ENCODE data around the gene CRYBA4.
"Not testable (repeated sequence)": the region's sequence is repeated elsewhere in the genome, so short reads cannot be mapped to it uniquely, and the experiment has no call there.

The CRYBA4 gene

GRCh38 chr22:26597026-26597425 lies 24.7 kb upstream of the CRYBA4 start:
- DNase-seq (ENCODE audit: low read depth), result no peak

- no peak for DNase-seq (ENCODE audit: low read depth)
These were observed 24.3 kb upstream of the CRYBA4 start for GRCh38 chr22:26597480-26597879.

GRCh38 chr22:26599505-26599904 lies 22.3 kb upstream of the CRYBA4 start:
- DNase-seq (ENCODE audit: low read depth), result no peak

DNA sequence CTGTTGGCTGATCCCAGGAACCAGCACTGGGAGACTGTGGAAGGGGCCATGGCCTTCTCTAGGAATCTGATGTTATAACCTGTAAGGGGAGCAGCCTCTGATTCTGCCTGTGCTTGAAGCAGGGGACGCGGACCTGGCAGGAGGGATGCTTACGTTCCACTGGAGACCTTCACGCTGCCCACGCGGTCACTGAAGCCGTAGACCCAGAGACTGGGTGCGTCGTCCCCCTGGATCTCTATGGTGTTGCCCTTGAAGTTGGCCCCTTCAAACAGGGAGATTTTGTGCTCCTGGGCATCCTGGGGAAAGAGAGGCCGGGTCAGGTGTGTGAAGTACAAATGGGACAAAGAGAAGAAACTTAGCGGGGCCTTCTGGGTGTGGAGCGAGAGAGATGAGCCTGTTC lies 20.0 kb upstream of the CRYBA4 start:
- no peak for DNase-seq (ENCODE audit: low read depth)

- no peak for DNase-seq (ENCODE audit: low read depth)
These were observed 19.6 kb upstream of the CRYBA4 start for GRCh38 chr22:26602127-26602526.

- no peak for DNase-seq (ENCODE audit: low read depth)
These were observed 17.4 kb upstream of the CRYBA4 start for GRCh38 chr22:26604368-26604767.

DNA sequence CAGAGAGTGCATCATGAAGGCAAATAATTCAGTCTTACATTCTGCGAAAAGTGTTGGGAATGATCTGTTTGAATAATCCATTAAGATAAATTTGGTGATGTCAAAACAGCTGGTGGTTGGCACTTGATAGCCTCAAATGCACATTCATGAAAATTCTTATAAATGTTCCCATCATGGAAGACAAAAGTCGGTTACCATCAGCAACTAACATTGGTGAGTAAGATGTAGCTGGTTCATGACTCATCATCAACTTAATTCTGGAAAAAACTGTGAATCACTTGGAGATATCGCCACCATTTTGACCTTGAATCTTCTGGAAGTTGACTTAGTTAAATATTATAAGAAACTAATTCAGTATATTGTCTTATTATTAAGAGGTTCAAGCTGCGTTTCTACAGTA lies 15.2 kb upstream of the CRYBA4 start:
- no peak for DNase-seq (ENCODE audit: low read depth)

GRCh38 chr22:26608129-26608528 lies 13.6 kb upstream of the CRYBA4 start:
- no peak for DNase-seq (ENCODE audit: low read depth)

DNA sequence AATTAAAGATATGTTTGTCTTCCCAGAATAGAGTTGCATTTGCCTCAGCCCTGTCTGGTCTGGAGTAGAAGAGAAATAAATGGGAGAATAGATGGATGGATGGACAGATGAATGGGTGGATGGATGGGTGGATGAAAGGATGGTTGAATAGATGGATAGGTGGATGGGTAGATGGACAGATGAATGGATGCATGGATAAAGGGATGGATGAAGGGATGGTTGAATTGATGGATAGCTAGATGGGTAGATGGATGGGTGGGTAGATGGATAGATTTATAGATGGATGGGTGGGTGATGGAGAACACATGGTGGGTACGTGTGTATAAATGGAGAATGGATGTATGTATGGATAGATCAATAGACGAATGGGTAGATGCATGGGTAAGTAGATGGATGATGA lies 12.5 kb upstream of the CRYBA4 start:
- DNase-seq (ENCODE audit: low read depth), result no peak

- no peak for DNase-seq (ENCODE audit: low read depth)
These were observed 11.4 kb upstream of the CRYBA4 start for GRCh38 chr22:26610072-26610958.

- DNase-seq (ENCODE audit: low read depth), result no peak
These were observed 10.8 kb upstream of the CRYBA4 start for GRCh38 chr22:26610996-26611395.

GRCh38 chr22:26612652-26613051 lies 9.1 kb upstream of the CRYBA4 start:
- DNase-seq (ENCODE audit: low read depth), result no peak

- not testable (repeated sequence) for DNase-seq (ENCODE audit: low read depth)
These were observed 8.0 kb upstream of the CRYBA4 start for GRCh38 chr22:26613753-26614152.

- no peak for DNase-seq (ENCODE audit: low read depth)
These were observed 7.4 kb upstream of the CRYBA4 start for GRCh38 chr22:26614322-26614721.

DNA sequence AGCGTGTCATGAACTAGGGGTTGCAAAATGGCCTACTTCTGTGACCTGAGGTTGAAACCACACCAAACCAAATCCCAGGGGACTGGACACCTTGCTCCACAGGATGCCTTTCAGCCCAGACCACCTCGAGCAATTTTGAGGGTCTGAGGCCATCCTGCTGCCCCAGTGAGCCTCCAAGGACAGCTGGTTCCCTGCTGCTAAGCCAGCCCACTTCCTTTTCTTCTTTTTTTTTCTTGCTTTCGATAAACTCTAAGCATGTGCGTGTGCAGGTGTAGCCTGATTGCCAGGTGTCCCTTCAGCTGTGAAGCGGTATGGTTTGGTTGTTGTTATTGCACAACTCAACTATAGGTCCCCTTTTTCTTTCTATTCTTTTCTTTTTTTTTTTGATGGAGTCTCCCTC lies 6.6 kb upstream of the CRYBA4 start:
- no peak for DNase-seq (ENCODE audit: low read depth)

GRCh38 chr22:26615830-26616435 lies 5.8 kb upstream of the CRYBA4 start:
- no peak for DNase-seq (ENCODE audit: low read depth)

DNA sequence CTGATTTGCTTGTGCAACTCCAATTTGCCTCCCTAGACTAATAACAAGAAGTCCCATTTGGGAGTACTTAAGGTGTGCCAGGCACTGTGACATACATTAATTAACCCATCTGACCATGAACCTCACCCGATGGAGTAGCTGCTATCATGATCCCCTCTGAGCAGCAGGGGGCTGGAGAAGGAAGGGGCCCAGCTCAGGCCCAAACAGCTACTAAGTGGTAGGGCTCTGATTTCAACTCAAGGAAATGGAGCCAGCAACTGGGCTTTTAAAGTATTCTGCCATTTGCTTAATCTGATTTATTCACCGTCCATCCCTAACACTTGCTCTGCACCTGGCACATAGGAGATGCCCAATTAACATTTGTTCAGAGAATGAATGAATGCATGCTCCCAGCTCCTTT lies 5.1 kb upstream of the CRYBA4 start:
- no peak for DNase-seq (ENCODE audit: low read depth)

DNA sequence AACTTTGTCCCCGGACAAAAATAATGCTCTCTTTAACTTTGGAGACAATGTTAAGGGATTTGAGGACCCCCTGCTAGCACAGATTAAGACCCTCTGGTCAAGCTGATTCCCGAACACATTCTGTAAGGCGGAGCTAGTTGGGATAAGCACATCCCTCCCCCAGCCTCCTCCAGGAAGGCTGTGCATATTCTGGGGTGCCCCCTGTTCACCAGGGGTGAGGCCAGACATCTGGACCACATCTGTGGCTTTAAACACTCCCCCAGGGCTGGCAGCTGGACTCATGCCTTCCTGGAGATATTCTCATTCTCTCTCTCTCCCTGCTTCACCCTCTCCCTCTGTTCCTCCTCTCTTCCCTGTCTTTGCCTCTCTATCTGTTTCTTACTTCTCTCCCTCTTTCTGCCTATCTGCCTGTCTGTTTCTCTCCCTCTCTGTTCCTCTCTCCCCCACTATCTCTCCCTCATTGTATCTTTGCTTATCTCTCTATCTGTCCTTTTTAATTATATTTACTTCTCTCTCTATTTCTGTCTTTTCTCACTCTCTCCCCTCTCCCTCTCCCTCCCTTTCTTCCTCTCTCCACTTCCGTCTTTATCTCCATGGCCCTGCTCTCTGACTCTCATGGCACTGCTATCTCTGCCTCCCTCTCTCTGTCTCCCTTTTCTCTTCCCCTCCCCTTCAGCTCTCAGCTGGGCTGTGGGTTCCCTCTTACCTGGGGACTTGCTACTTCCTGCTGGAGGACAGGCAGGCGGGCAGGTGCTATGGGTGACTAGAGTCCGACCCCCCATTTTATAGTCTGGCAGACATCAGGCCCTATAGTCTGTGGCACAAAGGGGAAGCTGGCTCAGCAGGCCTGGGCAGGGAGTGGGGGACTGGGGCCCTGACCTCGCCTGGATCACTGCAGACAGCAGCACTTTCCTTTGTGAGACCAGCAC lies 4.2 kb upstream of the CRYBA4 start, which contains the start of gene CRYBB1:
TSS of gene CRYBB1 (minus strand) at position 757 of the 929 bp plus-strand sequence. CDS start 1,708 bp downstream, outside the sequence.
- DNase-seq (ENCODE audit: low read depth), result no peak

DNA sequence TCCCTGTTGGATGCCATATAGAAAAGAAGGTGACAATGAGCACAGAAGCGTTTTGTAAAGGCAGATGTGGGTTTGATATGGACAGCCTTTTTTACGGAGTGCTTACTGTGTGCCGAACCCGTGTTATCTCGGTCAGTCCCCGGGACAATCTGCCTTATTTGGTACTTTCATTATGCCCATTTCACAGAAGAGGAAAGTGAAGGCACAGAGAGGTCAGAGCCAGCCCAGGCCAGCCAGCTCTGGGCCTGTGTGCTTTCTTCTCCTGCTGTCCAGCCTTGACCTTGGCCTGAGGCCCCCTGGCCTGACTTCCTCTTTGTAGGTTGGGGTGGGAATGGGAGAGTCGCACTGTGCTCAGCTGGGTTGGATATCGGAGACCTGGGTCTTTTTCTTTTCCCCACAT lies 3.3 kb upstream of the CRYBA4 start:
- DNase-seq (ENCODE audit: low read depth), result no peak

DNA sequence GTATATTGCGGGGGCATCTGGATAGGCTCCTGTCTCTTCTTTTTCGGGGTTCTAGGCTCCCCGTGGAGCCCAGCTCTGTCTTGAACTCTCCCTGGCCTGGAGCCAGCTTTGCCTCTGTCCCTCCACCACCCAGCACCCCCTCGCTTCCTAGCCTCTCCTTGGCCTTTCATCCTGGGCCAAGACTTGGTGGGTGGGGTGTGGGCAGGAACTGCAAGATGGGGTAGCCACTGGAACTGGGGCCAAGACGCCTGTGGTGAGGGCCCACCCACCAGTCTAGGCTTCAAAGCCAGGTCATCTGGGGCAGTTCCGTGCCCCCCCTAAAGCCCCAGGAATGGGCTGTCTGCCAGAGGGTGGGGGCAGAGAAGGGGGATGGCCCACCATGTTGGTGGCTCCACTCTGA lies 2.3 kb upstream of the CRYBA4 start:
- DNase-seq (ENCODE audit: low read depth), result no peak

DNA sequence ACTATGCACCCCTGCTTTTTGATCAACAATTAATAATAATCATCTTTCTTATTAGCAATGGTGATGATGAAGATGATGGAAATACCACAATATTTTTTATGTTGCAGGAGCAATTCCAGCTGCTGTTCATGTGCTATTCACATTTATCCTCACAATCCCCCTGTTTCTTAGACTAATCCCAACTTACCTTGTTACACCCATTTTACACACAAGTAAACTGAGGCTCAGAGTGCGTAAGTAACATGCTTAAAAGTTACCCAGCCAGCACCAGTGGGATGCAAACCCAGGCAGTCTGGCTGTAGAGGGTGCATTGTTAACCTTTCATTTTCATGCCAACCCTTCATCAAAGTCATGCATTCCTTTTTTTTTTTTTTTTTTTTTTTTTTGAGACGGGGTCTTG lies 1.6 kb upstream of the CRYBA4 start:
- no peak for DNase-seq (ENCODE audit: low read depth)

- DNase-seq (ENCODE audit: low read depth), result no peak
These were observed 2.2 kb downstream of the CRYBA4 start for GRCh38 chr22:26623984-26624383.

All from stimulated activated CD8-positive, alpha-beta memory T cell treated with anti-CD3 and anti-CD28 coated beads, Interleukin-12 subunit alpha, Interleukin-12 subunit beta, amount 100 ng/mL, for 1 hour (primary cell).